A375 (cell line): ENCODE measurements around the gene OR5M8. TPM values are rescaled to one million over a fixed set of nuclear protein-coding genes. Genes with fewer than 3 reads are reported as not detected.

Experiments
- total RNA-seq: library from RNA; depleted of rRNA; stranded (reverse); fragments of >200 nt; shearing (Covaris generic); gene quantifications from 2 replicates; pipeline ENCODE4 v1.2.3, GENCODE V29; 2014; rRNA removed

Gene OR5M8
- total RNA-seq, result not detected in 2 replicates

GRCh38 chr11:56491270-56491669 lies at the start of gene OR5M8:
Gene OR5M8, minus strand, starts transcription at chr11:56491370. Its CDS starts 0 bp downstream, at chr11:56491370.

GRCh38 chr11:56473252-56473651 lies 17.9 kb downstream of the OR5M8 start, which contains the start of gene OR5M3:
Gene OR5M3, minus strand, starts transcription at chr11:56473352. Its CDS starts 2,855 bp downstream, at chr11:56470497.

Other genes starting within 250 kb of the OR5M8 start
- not detected in 2 replicates for gene OR5T3, start 239.1 kb downstream of the OR5M8 start, total RNA-seq
- not detected in 2 replicates for gene OR5T1, start 217.2 kb downstream of the OR5M8 start, total RNA-seq
- not detected in 2 replicates for gene OR8H1, start 199.1 kb downstream of the OR5M8 start, total RNA-seq
- gene OR8K3, start 176.2 kb downstream of the OR5M8 start, total RNA-seq, result not detected in 2 replicates
- not detected in 2 replicates for gene OR8K1, start 145.3 kb downstream of the OR5M8 start, total RNA-seq
- not detected in 2 replicates for gene OR8J1, start 137.1 kb downstream of the OR5M8 start, total RNA-seq
- gene OR8U1, start 115.7 kb downstream of the OR5M8 start, total RNA-seq, result not detected in 2 replicates
- gene OR5AL1, start 78.7 kb downstream of the OR5M8 start, total RNA-seq, result not detected in 2 replicates
- gene OR5M3, start 18.0 kb downstream of the OR5M8 start, total RNA-seq, result not detected in 2 replicates
- gene OR5M11, start 51.9 kb upstream of the OR5M8 start, total RNA-seq, result not detected in 2 replicates
- gene OR5M10, start 86.4 kb upstream of the OR5M8 start, total RNA-seq, result not detected in 2 replicates
- not detected in 2 replicates for gene OR5M1, start 123.5 kb upstream of the OR5M8 start, total RNA-seq
- not detected in 2 replicates for gene OR5AP2, start 151.1 kb upstream of the OR5M8 start, total RNA-seq
- not detected in 2 replicates for gene OR5AR1, start 172.3 kb upstream of the OR5M8 start, total RNA-seq
- gene OR9G1, start 207.7 kb upstream of the OR5M8 start, total RNA-seq, result not detected in 2 replicates